HCT116 (cell line): ENCODE data around the gene ACTA2. TPM values are rescaled to one million over a fixed set of nuclear protein-coding genes. Genes with fewer than 3 reads are reported as not detected.

Experiments
- ATAC-seq: fragments of 200-7000 bp; cut with Tn5 transposase; 2 replicates; pipeline ENCODE4 v1.9.1; 2020; ENCODE audit warnings: mild to moderate bottlenecking, moderate library complexity
- BruUV-seq: library from RNA; stranded (reverse); fragments of 400-500 nt; replicated peaks from 2 replicates; lab custom pipeline; 2021; lab: Mats Ljungman, UMichigan
- CTCF ChIA-PET: fragments of 300-600 bp; sonication (Branson Sonifier 250); formaldehyde crosslinking; loops from one replicate; lab custom pipeline; 2021; ENCODE audit warnings: antibody characterized with exemption; lab: Charles Lee
- POLR2A ChIA-PET: fragments of 300-600, 350-600 bp; sonication (Branson Sonifier 250); formaldehyde crosslinking; loops from one replicate; lab custom pipeline; 2021; ENCODE audit warnings: antibody characterized with exemption; lab: Charles Lee
- RAD21 ChIA-PET, 2 experiments: fragments of 300-600 bp; sonication (Branson Sonifier 250); formaldehyde crosslinking; loops; one replicate each; lab custom pipeline; 2023; ENCODE audit warnings: low total read pairs in 2 of 2; ENCODE audit not compliant: uncharacterized antibody in 2 of 2, unreplicated experiment in 2 of 2, low non-redundant PET in 1 of 2; lab: Charles Lee
- DNase-seq: peaks from one replicate; pipeline ENCODE4 v3.0.0-alpha.2; 2010; ENCODE audit warnings: low read depth, low spot score
- H2AFZ ChIP-seq: fragments of 200-600 bp; shearing (Covaris generic), sonication (generic); 2 replicates; pipeline ENCODE4 v1.6.1; 2017; ENCODE audit warnings: low read depth, mixed run types, mixed read lengths, antibody characterized with exemption, low read length; ENCODE audit not compliant: poor library complexity, severe bottlenecking
- H3K27ac ChIP-seq: 2 replicates; pipeline ENCODE4 v1.5.1; 2012; ENCODE audit warnings: low read depth, low read length
- H3K27me3 ChIP-seq: fragments of 200-600 bp; sonication (generic); 2 replicates; pipeline ENCODE4 v1.6.1; 2016; ENCODE audit warnings: mixed run types, low read length, mixed read lengths; ENCODE audit not compliant: insufficient read depth
- H3K36me3 ChIP-seq, 2 experiments: fragments of 200-500 bp in 1 of 2; fragments of 200-600 bp in 1 of 2; sonication (Bioruptor generic) in 1 of 2; sonication (generic) in 1 of 2; 2 replicates each; pipeline versions ENCODE4 v1.5.1 to v1.6.1; 2014 to 2016; ENCODE audit warnings: low read length in 2 of 2, inconsistent platforms in 1 of 2, mixed read lengths in 1 of 2, mixed run types in 1 of 2; ENCODE audit not compliant: insufficient read depth in 2 of 2, control insufficient read depth in 1 of 2
- H3K4me1 ChIP-seq, 2 experiments: fragments of 200-600 bp in 1 of 2; sonication (generic) in 1 of 2; 2 replicates each; pipeline versions ENCODE4 v1.5.1 to v1.6.1; 2012 to 2017; ENCODE audit warnings: low read length in 2 of 2, inconsistent platforms in 1 of 2, mild to moderate bottlenecking in 1 of 2, mixed read lengths in 1 of 2, mixed run types in 1 of 2, moderate library complexity in 1 of 2; ENCODE audit not compliant: insufficient read depth in 2 of 2, control insufficient read depth in 1 of 2
- H3K4me2 ChIP-seq: fragments of 200-600 bp; sonication (generic); 2 replicates; pipeline ENCODE4 v1.6.1; 2017; ENCODE audit warnings: mixed run types, low read length, mixed read lengths
- H3K4me3 ChIP-seq, 2 experiments: fragments of 200-600 bp in 1 of 2; sonication (generic) in 1 of 2; replicated peaks in 1 of 2; 2 replicates each; pipeline ENCODE4 v1.5.1; 2011 to 2016; ENCODE audit warnings: low read length in 2 of 2, control low read depth in 1 of 2, low read depth in 1 of 2, mild to moderate bottlenecking in 1 of 2, mixed read lengths in 1 of 2, mixed run types in 1 of 2
- H3K79me2 ChIP-seq: fragments of 200-600 bp; sonication (generic); 2 replicates; pipeline ENCODE4 v1.6.1; 2017; ENCODE audit warnings: mild to moderate bottlenecking, mixed run types, low read length, moderate library complexity, mixed read lengths; ENCODE audit not compliant: insufficient read depth
- H3K9ac ChIP-seq: fragments of 200-600 bp; sonication (generic); 2 replicates; pipeline ENCODE4 v1.6.1; 2016; ENCODE audit warnings: low read length, mixed read lengths
- H3K9me2 ChIP-seq: fragments of 200-600 bp; sonication (generic), shearing (Covaris generic); 2 replicates; pipeline ENCODE4 v1.6.1; 2017; ENCODE audit warnings: mixed run types, mild to moderate bottlenecking, moderate library complexity; ENCODE audit not compliant: insufficient read depth
- H3K9me3 ChIP-seq, 2 experiments: fragments of 200-500 bp in 1 of 2; fragments of 200-600 bp in 1 of 2; sonication (Bioruptor generic) in 1 of 2; sonication (generic) in 1 of 2; 2 replicates each; pipeline ENCODE4 v1.6.1; 2014 to 2017; ENCODE audit warnings: low read length in 2 of 2, mixed read lengths in 2 of 2, inconsistent platforms in 1 of 2, low read depth in 1 of 2, mild to moderate bottlenecking in 1 of 2, mixed run types in 1 of 2, moderate library complexity in 1 of 2; ENCODE audit not compliant: control insufficient read depth in 1 of 2, insufficient read depth in 1 of 2
- H4K20me1 ChIP-seq: fragments of 200-600 bp; sonication (generic), shearing (Covaris generic); 2 replicates; pipeline ENCODE4 v1.6.1; 2017; ENCODE audit warnings: mixed run types, mild to moderate bottlenecking, moderate library complexity; ENCODE audit not compliant: insufficient read depth
- CBX3 ChIP-seq: IDR thresholded peaks from 2 replicates; pipeline ENCODE4 v1.6.1; 2012; ENCODE audit warnings: low read depth
- CEBPB ChIP-seq: IDR thresholded peaks from 2 replicates; pipeline ENCODE4 v1.6.1; 2012; ENCODE audit warnings: low read depth
- ELF1 ChIP-seq: IDR thresholded peaks from 2 replicates; pipeline ENCODE4 v1.6.1; 2012; ENCODE audit warnings: low read depth, borderline replicate concordance
- EZH2 ChIP-seq: fragments of 200-600 bp; sonication (generic); IDR thresholded peaks from 2 replicates; pipeline ENCODE4 v1.6.1; 2017; ENCODE audit warnings: antibody characterized with exemption, mixed run types
- JUND ChIP-seq: IDR thresholded peaks from 2 replicates; pipeline ENCODE4 v1.6.1; 2012
- POLR2A ChIP-seq: IDR thresholded peaks from 2 replicates; pipeline ENCODE4 v1.7.0; 2011; ENCODE audit warnings: borderline replicate concordance; ENCODE audit not compliant: insufficient read depth, insufficient read length; ENCODE audit errors: extremely low read depth
- RAD21 ChIP-seq: IDR thresholded peaks from 2 replicates; pipeline ENCODE4 v1.6.1; 2012; ENCODE audit warnings: low read depth, mild to moderate bottlenecking
- SIN3A ChIP-seq: IDR thresholded peaks from 2 replicates; pipeline ENCODE4 v1.6.1; 2012; ENCODE audit warnings: low read depth
- SP1 ChIP-seq: IDR thresholded peaks from 2 replicates; pipeline ENCODE4 v1.6.1; 2012; ENCODE audit warnings: low read depth
- SRF ChIP-seq: IDR thresholded peaks from 2 replicates; pipeline ENCODE4 v1.6.1; 2012; ENCODE audit warnings: low read depth
- TCF7L2 ChIP-seq: IDR thresholded peaks from 2 replicates; pipeline ENCODE4 v1.7.0; 2011; ENCODE audit warnings: borderline replicate concordance, inconsistent platforms; ENCODE audit not compliant: insufficient read depth, insufficient read length; ENCODE audit errors: extremely low read depth
- YY1 ChIP-seq: IDR thresholded peaks from 2 replicates; pipeline ENCODE4 v1.6.1; 2011; ENCODE audit warnings: low read length, low read depth, moderate library complexity, mild to moderate bottlenecking; ENCODE audit not compliant: insufficient replicate concordance; ENCODE audit errors: extremely low read depth
- ZFX ChIP-seq: fragments of 450-650 bp; IDR thresholded peaks from 2 replicates; pipeline ENCODE4 v1.6.1; 2017
- ZNF274 ChIP-seq: fragments of 200-500 bp; sonication (Bioruptor generic); IDR thresholded peaks from 2 replicates; pipeline ENCODE4 v1.6.1; 2014; ENCODE audit warnings: mild to moderate bottlenecking, low read depth, low read length, inconsistent platforms
- intact Hi-C: fragments of 100-400 bp; cut with micrococcal nuclease; formaldehyde crosslinking; loops from 2 replicates; pipeline ENCODE4 v1.10.0; 2022
- total RNA-seq: library from RNA; stranded (reverse); gene quantifications from one replicate; pipeline ENCODE4 v1.2.1, GENCODE V29; 2021; ENCODE audit not compliant: unreplicated experiment
- TF ChIP-seq, protein P1 (sequence below): IDR thresholded peaks from 2 replicates; pipeline ENCODE4 v1.6.1; 2012; ENCODE audit warnings: low read depth
- TF ChIP-seq, protein P2 (sequence below): IDR thresholded peaks from 2 replicates; pipeline ENCODE4 v1.6.1; 2012
- TF ChIP-seq, protein P3 (sequence below): IDR thresholded peaks from 2 replicates; pipeline ENCODE4 v1.6.1; 2012
- TF ChIP-seq, protein P4 (sequence below), 3 experiments: fragments of 200-600 bp in 1 of 3; sonication (generic) in 1 of 3; IDR thresholded peaks in 2 of 3; conservative IDR thresholded peaks in 1 of 3; 2 replicates each; pipeline ENCODE4 v1.5.1; 2012 to 2017; ENCODE audit warnings: low read depth in 2 of 3, low read length in 2 of 3, antibody characterized with exemption in 1 of 3, borderline replicate concordance in 1 of 3, control low read depth in 1 of 3, mild to moderate bottlenecking in 1 of 3, mixed read lengths in 1 of 3, mixed run types in 1 of 3, moderate library complexity in 1 of 3; ENCODE audit not compliant: insufficient read depth in 1 of 3

Gene ACTA2
- total RNA-seq, 1 experiment from 2014 or later = 9.4 TPM

DNA sequence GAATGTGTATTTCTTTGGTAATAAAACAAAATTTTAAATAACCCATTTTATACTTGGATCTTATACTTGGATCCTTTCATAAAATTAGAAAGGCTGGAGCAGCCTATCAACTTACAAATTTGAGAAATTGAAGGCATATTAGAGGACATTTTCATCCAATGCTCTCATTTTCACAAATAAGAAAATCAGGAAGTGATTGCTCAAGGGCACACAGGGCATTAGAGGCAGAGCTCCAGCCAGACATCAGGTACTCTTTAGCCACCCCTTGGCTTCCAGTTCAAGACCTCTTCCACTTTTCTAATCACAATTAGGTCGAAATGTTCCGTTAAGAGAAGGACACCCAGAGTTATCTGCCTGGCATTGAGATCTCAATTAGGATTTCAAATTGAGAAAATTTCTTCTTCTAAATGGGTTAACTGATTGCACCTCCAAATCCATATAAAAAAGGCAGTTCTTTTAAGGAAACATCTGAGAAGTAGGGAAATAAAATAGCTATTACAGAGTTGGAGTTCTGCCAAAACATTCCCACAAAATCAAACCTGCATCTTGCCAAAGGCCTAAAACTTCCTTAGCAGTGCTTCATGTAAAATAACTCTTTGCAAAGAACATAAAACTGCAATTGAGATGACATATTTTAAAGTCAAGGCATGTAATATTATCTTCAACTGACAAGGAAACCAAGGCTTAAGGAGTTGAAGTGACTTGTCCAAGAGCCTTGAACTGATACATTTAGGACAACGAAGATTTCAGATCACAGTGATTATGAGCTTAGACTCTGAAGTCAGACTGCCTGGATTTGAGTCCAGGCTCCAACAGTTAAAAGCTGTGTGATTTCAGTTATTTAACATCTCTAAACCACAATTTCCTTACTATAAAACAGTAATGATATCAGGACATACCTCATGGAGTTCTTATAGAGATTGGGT lies 2.4 kb downstream of the ACTA2 start:
- no peaks in the 10 kb centered on the region for H3K9me3 ChIP-seq
- H3K9ac ChIP-seq = no peak overlapping the region
- DNase-seq = no peak
- no peaks in the 10 kb centered on the region for H4K20me1 ChIP-seq
- H3K9me2 ChIP-seq = no peaks in the 10 kb centered on the region
- H3K36me3 ChIP-seq = no peaks in the 10 kb centered on the region
- ChIA-PET RAD21 (no interaction called here), POLR2A (no interaction called here), CTCF (interaction anchor here (1.0 kb wide), 1 partner anchor 18 kb away, joined by 4 read pairs; no protein-coding TSS in a partner anchor)
- no peak overlapping the region for H3K4me2 ChIP-seq
- no peak overlapping the region for H3K4me3 ChIP-seq
- no peaks in the 10 kb centered on the region for H3K79me2 ChIP-seq
- H3K4me1 ChIP-seq = no peaks in the 10 kb centered on the region
- TF ChIP-seq EZH2 = no peak
- no peak for TF ChIP-seq SRF
- no peak for TF ChIP-seq ZFX
- TF ChIP-seq, protein P1, sequence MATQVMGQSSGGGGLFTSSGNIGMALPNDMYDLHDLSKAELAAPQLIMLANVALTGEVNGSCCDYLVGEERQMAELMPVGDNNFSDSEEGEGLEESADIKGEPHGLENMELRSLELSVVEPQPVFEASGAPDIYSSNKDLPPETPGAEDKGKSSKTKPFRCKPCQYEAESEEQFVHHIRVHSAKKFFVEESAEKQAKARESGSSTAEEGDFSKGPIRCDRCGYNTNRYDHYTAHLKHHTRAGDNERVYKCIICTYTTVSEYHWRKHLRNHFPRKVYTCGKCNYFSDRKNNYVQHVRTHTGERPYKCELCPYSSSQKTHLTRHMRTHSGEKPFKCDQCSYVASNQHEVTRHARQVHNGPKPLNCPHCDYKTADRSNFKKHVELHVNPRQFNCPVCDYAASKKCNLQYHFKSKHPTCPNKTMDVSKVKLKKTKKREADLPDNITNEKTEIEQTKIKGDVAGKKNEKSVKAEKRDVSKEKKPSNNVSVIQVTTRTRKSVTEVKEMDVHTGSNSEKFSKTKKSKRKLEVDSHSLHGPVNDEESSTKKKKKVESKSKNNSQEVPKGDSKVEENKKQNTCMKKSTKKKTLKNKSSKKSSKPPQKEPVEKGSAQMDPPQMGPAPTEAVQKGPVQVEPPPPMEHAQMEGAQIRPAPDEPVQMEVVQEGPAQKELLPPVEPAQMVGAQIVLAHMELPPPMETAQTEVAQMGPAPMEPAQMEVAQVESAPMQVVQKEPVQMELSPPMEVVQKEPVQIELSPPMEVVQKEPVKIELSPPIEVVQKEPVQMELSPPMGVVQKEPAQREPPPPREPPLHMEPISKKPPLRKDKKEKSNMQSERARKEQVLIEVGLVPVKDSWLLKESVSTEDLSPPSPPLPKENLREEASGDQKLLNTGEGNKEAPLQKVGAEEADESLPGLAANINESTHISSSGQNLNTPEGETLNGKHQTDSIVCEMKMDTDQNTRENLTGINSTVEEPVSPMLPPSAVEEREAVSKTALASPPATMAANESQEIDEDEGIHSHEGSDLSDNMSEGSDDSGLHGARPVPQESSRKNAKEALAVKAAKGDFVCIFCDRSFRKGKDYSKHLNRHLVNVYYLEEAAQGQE = no peak
- TF ChIP-seq TCF7L2 = no peak
- TF ChIP-seq ZNF274 = no peak
- TF ChIP-seq CEBPB = no peak
- no peak for TF ChIP-seq SP1
- TF ChIP-seq CBX3 = no peak
- TF ChIP-seq, protein P2, sequence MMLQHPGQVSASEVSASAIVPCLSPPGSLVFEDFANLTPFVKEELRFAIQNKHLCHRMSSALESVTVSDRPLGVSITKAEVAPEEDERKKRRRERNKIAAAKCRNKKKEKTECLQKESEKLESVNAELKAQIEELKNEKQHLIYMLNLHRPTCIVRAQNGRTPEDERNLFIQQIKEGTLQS = no peak
- TF ChIP-seq RAD21 = no peak
- TF ChIP-seq YY1 = no peak
- TF ChIP-seq POLR2A = no peak
- TF ChIP-seq ELF1 = no peak
- TF ChIP-seq JUND = no peak
- TF ChIP-seq, protein P3, sequence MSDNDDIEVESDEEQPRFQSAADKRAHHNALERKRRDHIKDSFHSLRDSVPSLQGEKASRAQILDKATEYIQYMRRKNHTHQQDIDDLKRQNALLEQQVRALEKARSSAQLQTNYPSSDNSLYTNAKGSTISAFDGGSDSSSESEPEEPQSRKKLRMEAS = no peak
- no peak for TF ChIP-seq SIN3A
- TF ChIP-seq, protein P4, sequence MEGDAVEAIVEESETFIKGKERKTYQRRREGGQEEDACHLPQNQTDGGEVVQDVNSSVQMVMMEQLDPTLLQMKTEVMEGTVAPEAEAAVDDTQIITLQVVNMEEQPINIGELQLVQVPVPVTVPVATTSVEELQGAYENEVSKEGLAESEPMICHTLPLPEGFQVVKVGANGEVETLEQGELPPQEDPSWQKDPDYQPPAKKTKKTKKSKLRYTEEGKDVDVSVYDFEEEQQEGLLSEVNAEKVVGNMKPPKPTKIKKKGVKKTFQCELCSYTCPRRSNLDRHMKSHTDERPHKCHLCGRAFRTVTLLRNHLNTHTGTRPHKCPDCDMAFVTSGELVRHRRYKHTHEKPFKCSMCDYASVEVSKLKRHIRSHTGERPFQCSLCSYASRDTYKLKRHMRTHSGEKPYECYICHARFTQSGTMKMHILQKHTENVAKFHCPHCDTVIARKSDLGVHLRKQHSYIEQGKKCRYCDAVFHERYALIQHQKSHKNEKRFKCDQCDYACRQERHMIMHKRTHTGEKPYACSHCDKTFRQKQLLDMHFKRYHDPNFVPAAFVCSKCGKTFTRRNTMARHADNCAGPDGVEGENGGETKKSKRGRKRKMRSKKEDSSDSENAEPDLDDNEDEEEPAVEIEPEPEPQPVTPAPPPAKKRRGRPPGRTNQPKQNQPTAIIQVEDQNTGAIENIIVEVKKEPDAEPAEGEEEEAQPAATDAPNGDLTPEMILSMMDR (IDR thresholded peaks at IDR 0.05 in 2 of 3, conservative IDR thresholded peaks at IDR 0.05 in 1 of 3; ENCODE audit: borderline replicate concordance in 1 of 3, insufficient read depth in 1 of 3, low read depth in 2 of 3, low read length in 2 of 3) = no peak
- H3K27me3 ChIP-seq = no peaks in the 10 kb centered on the region
- H2AFZ ChIP-seq = no peak overlapping the region
- BruUV-seq = no TSS peak
- ATAC-seq = no peak
- intact Hi-C loops = no loop called here
- no peak overlapping the region for H3K27ac ChIP-seq
